K562 (cell line): ENCODE results near the gene INO80. TPM values are rescaled to one million over a fixed set of nuclear protein-coding genes. Genes with fewer than 3 reads are reported as not detected.

Source experiments
- ATAC-seq: fragments of 200-7000 bp; cut with Tn5 transposase; 3 replicates; pipeline ENCODE4 v1.9.1; 2020; ENCODE audit warnings: moderate library complexity
- BruUV-seq: library from RNA; stranded (reverse); fragments of 400-500 nt; replicated peaks from 2 replicates; lab custom pipeline; 2021; lab: Mats Ljungman, UMichigan
- CTCF ChIA-PET: fragments of 300-600 bp; formaldehyde crosslinking; extraction: SDS; loops from one replicate; lab custom pipeline; 2021; ENCODE audit warnings: low intra/inter-chr PET ratio; lab: Yijun Ruan, JAX
- POLR2A ChIA-PET: fragments of 300-600, 350-650 bp; sonication (Branson Sonifier 250); formaldehyde crosslinking; extraction: SDS; loops from one replicate; lab custom pipeline; 2021; ENCODE audit warnings: antibody characterized with exemption, inconsistent platforms; lab: Yijun Ruan, JAX
- DNase-seq, 4 experiments: peaks; one replicate each; pipeline versions ENCODE4 v3.0.0 to v3.0.0-alpha.2; 2011 to 2018; ENCODE audit warnings: low spot score in 3 of 4, mixed read lengths in 3 of 4; ENCODE audit errors: extremely low read depth in 1 of 4
- FAIRE-seq: peaks from 2 replicates; lab custom pipeline; 2011; peaks lifted over from hg19 to GRCh38; lab: Jason Lieb, UNC
- H2AFZ ChIP-seq: 2 replicates; pipeline ENCODE4 v1.6.0; 2011; ENCODE audit warnings: low read depth, low read length, control low read depth, inconsistent platforms
- H3K27ac ChIP-seq: fragments of 200-600 bp; 3 replicates; pipeline ENCODE4 v1.8.0; 2011; ENCODE audit warnings: low read depth, mild to moderate bottlenecking, control low read depth, inconsistent platforms, low read length, moderate library complexity, mixed read lengths; ENCODE audit errors: extremely low read depth
- H3K27me3 ChIP-seq, 2 experiments: fragments of 300-600 bp in 1 of 2; 2 replicates in 1 of 2; 3 replicates in 1 of 2; pipeline versions ENCODE4 v1.6.0 to v1.8.0; 2011; ENCODE audit warnings: inconsistent platforms in 2 of 2, low read length in 2 of 2, mild to moderate bottlenecking in 1 of 2, mixed read lengths in 1 of 2, moderate library complexity in 1 of 2; ENCODE audit not compliant: control insufficient read depth in 2 of 2, insufficient read depth in 2 of 2
- H3K36me3 ChIP-seq: fragments of 300-600 bp; 3 replicates; pipeline ENCODE4 v1.8.0; 2011; ENCODE audit warnings: mild to moderate bottlenecking, low read length, inconsistent platforms; ENCODE audit not compliant: control insufficient read depth, insufficient read depth
- H3K4me1 ChIP-seq, 2 experiments: fragments of 200-600 bp in 1 of 2; replicated peaks in 1 of 2; 2 replicates in 1 of 2; 3 replicates in 1 of 2; pipeline versions ENCODE4 v1.5.1 to v1.8.0; 2011; ENCODE audit warnings: inconsistent platforms in 2 of 2, low read length in 2 of 2, mild to moderate bottlenecking in 1 of 2, mixed read lengths in 1 of 2, moderate library complexity in 1 of 2; ENCODE audit not compliant: control insufficient read depth in 2 of 2, insufficient read depth in 2 of 2
- H3K4me2 ChIP-seq: 2 replicates; pipeline ENCODE4 v1.6.1; 2011; ENCODE audit warnings: low read length, control low read depth, inconsistent platforms, mixed read lengths; ENCODE audit not compliant: insufficient read depth
- H3K4me3 ChIP-seq: fragments of 200-600 bp; sonication (generic), shearing (Covaris generic); 2 replicates; pipeline ENCODE4 v1.5.1; 2016; ENCODE audit warnings: control low read depth, inconsistent platforms
- H3K79me2 ChIP-seq: fragments of 200-600 bp; 3 replicates; pipeline ENCODE4 v1.8.0; 2011; ENCODE audit warnings: low read length, inconsistent platforms; ENCODE audit not compliant: control insufficient read depth, insufficient read depth
- H3K9ac ChIP-seq, 2 experiments: 2 replicates each; pipeline versions ENCODE4 v1.6.0 to v1.6.1; 2011; ENCODE audit warnings: low read depth in 2 of 2, low read length in 2 of 2, control low read depth in 1 of 2, inconsistent platforms in 1 of 2, mild to moderate bottlenecking in 1 of 2, mixed read lengths in 1 of 2; ENCODE audit not compliant: insufficient read depth in 1 of 2
- H3K9me1 ChIP-seq: one replicate; pipeline ENCODE4 v1.6.0; 2011; ENCODE audit warnings: inconsistent platforms, mild to moderate bottlenecking, low read length, moderate library complexity; ENCODE audit not compliant: control insufficient read depth, insufficient read depth
- H3K9me3 ChIP-seq: replicated peaks from 2 replicates; pipeline ENCODE4 v1.5.1; 2011; ENCODE audit warnings: low read depth, low read length, inconsistent platforms; ENCODE audit not compliant: control insufficient read depth, insufficient read depth
- H4K20me1 ChIP-seq: replicated peaks from 2 replicates; pipeline ENCODE4 v1.6.1; 2011; ENCODE audit warnings: low read length, inconsistent platforms, mixed read lengths; ENCODE audit not compliant: control insufficient read depth, insufficient read depth
- AFF1 ChIP-seq, 2 experiments: fragments of 450-650 bp; IDR thresholded peaks; 2 replicates each; pipeline ENCODE4 v1.6.1; 2018; ENCODE audit warnings: mild to moderate bottlenecking in 2 of 2, low read depth in 1 of 2; ENCODE audit not compliant: partially characterized antibody in 2 of 2
- AFF4 ChIP-seq: sonication (generic); formaldehyde crosslinking; IDR thresholded peaks from 2 replicates; pipeline ENCODE4 v1.8.0; 2023; ENCODE audit warnings: mild to moderate bottlenecking, missing genetic modification reagents
- GTF2B ChIP-seq: IDR thresholded peaks from 2 replicates; pipeline ENCODE4 v1.6.1; 2011; ENCODE audit not compliant: insufficient read length; ENCODE audit errors: extremely low read depth
- HSF4 ChIP-seq: fragments of 250-450 bp; sonication (Bioruptor Pico); IDR thresholded peaks from 2 replicates; pipeline ENCODE4 v2.1.2; 2022; ENCODE audit warnings: mild to moderate bottlenecking, moderate library complexity, borderline replicate concordance
- LEF1 ChIP-seq: fragments of 450-650 bp; IDR thresholded peaks from 2 replicates; pipeline ENCODE4 v1.6.1; 2016; ENCODE audit warnings: mild to moderate bottlenecking
- MBD2 ChIP-seq: sonication (generic); IDR thresholded peaks from 2 replicates; pipeline ENCODE4 v1.6.1; 2016; ENCODE audit warnings: low read depth, borderline replicate concordance
- NCOA2 ChIP-seq, 2 experiments: fragments of 450-650 bp; IDR thresholded peaks; 2 replicates each; pipeline ENCODE4 v1.6.1; 2018; ENCODE audit warnings: mild to moderate bottlenecking in 2 of 2, moderate library complexity in 1 of 2; ENCODE audit not compliant: partially characterized antibody in 2 of 2
- PCBP1 ChIP-seq: fragments of 200-400 bp; formaldehyde crosslinking; IDR thresholded peaks from 2 replicates; pipeline ENCODE4 v1.6.1; 2018; ENCODE audit warnings: mild to moderate bottlenecking, low read depth, low read length; ENCODE audit not compliant: poor library complexity, severe bottlenecking
- PHB2 ChIP-seq: fragments of 450-650 bp; IDR thresholded peaks from 2 replicates; pipeline ENCODE4 v1.6.1; 2017; ENCODE audit warnings: low read depth
- SAFB2 ChIP-seq: fragments of 200-400 bp; formaldehyde crosslinking; IDR thresholded peaks from 2 replicates; pipeline ENCODE4 v1.6.1; 2018; ENCODE audit warnings: borderline replicate concordance, low read length, low read depth, moderate library complexity; ENCODE audit not compliant: severe bottlenecking
- ZNF512 ChIP-seq: IDR thresholded peaks from 2 replicates; pipeline ENCODE4 v1.6.1; 2016; ENCODE audit warnings: missing genetic modification characterization, missing compliant biosample characterization
- ZNF668 ChIP-seq: fragments of 250-450 bp; sonication (Bioruptor Pico); IDR thresholded peaks from 2 replicates; pipeline ENCODE4 v1.8.0; 2022; ENCODE audit warnings: mild to moderate bottlenecking, inconsistent platforms
- WGBS: fragments of 100-300 bp; shearing (Covaris generic); methylation state at CpG from one replicate; pipeline ENCODE4 v1.1.6; 2016; ENCODE audit warnings: low coverage, mixed read lengths; ENCODE audit not compliant: insufficient coverage; ENCODE audit errors: missing lambda C conversion rate; 5-methylcytosine and 5-hydroxymethylcytosine counted together
- in situ Hi-C: fragments of 300-500 bp; cut with MboI; formaldehyde crosslinking; loops from 4 replicates; pipeline ENCODE4 v1.15.0; 2018; ENCODE audit warnings: inconsistent platforms, mixed read lengths
- intact Hi-C: fragments of 100-400 bp; cut with micrococcal nuclease; formaldehyde crosslinking; loops from 2 replicates; pipeline ENCODE4 v1.14.2; 2022
- polyA plus RNA-seq, 8 experiments: library from polyadenylated mRNA; depleted of rRNA in 4 of 8; stranded (reverse) in 5 of 8; unstranded in 3 of 8; fragments of >200 nt; fragmentation: Nextera tagmentation in 2 of 8; fragmentation: Illumina TruSeq in 1 of 8; extraction: Ambion mirVana in 2 of 8; extraction: Trizol in 1 of 8; gene quantifications; 2 replicates each; pipeline versions ENCODE4 v1.2.1 to v1.2.3, GENCODE V29; 2011 to 2014; ENCODE audit warnings: inconsistent platforms in 1 of 8, missing spikeins in 1 of 8
- total RNA-seq, 7 experiments: library from RNA; depleted of rRNA in 6 of 7; stranded (reverse); fragments of >200 nt in 6 of 7; fragmentation: Illumina TruSeq in 2 of 7; extraction: Trizol in 2 of 7; gene quantifications; 2 replicates each; pipeline versions ENCODE4 v1.2.1 to v1.2.3, GENCODE V29; 2011 to 2021; ENCODE audit warnings: low replicate concordance in 1 of 7

The INO80 gene
- total and polyA plus RNA-seq, 9 of the 15 experiments (the other 6 are each of a cell fraction or from before 2014, with no cell fraction given): 1.1 to 25.7 (median 19.9) TPM

- Histone ChIP-seq H4K20me1 (no peaks in the 10 kb centered on the region), H3K27ac (no peak overlapping the region), H3K9me3 (no peaks in the 10 kb centered on the region), H3K36me3 (peaks cover 79% of the 10 kb centered on the region), H2AFZ (no peak overlapping the region), H3K4me1 (no peaks in the 10 kb centered on the region), H3K9me1 (no peaks in the 10 kb centered on the region), H3K79me2 (no peaks in the 10 kb centered on the region), H3K4me3 (no peak overlapping the region), H3K4me2 (no peak overlapping the region), H3K9ac (no peak overlapping the region), H3K27me3 (no peaks in the 10 kb centered on the region)
- FAIRE-seq (no peak), DNase-seq (no peak), ATAC-seq (no peak)
- CTCF ChIA-PET: no interaction called here
- POLR2A ChIA-PET: interaction anchor here (1.2 to 1.3 kb wide), 2 partner anchors 15 kb away, joined by 4 read pairs; no protein-coding TSS in a partner anchor
- intact Hi-C loops: no loop called here
- in situ Hi-C loops: no loop called here
- WGBS: 92% methylated on average over 3 of the region's 3 CpGs
- no TSS peak for BruUV-seq
- TF ChIP-seq AFF1 (IDR thresholded peaks at IDR 0.05; ENCODE audit: low read depth in 1 of 2, partially characterized antibody in 2 of 2) (no peak), NCOA2 (IDR thresholded peaks at IDR 0.05; ENCODE audit: partially characterized antibody in 2 of 2) (no peak), LEF1 (no peak), GTF2B (no peak), HSF4 (CRISPR knock-in tag) (no peak), MBD2 (no peak), PHB2 (no peak), AFF4 (no peak), SAFB2 (no peak), ZNF512 (tag) (no peak), PCBP1 (no peak), ZNF668 (CRISPR knock-in tag) (no peak)
Measured at GRCh38 chr15:40991355-40991754, 124.7 kb downstream of the INO80 start.
